ENCODE data around the gene BGN.

BGN gene

DNA sequence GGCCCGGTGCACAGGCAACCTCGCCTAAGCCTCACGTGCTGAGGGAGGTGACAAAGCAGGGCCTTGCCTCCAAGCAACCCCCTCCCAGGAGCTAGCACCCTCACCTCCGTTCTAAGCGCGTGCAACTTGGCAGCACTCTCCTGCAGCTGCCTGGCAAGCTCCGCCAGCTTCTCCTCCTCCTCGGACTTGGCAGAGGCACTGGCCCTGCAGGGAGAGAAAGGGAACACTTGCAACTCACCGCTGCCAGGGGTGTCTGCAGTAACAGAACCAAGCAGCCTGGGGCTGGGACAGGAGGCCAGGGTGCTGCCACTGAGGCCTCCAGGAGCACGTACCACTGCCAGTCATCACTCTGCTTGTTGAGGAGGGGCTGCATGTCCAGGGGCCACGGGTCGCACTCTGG, 38.6 kb upstream of the BGN start:
- TF ChIP-seq, protein P1, sequence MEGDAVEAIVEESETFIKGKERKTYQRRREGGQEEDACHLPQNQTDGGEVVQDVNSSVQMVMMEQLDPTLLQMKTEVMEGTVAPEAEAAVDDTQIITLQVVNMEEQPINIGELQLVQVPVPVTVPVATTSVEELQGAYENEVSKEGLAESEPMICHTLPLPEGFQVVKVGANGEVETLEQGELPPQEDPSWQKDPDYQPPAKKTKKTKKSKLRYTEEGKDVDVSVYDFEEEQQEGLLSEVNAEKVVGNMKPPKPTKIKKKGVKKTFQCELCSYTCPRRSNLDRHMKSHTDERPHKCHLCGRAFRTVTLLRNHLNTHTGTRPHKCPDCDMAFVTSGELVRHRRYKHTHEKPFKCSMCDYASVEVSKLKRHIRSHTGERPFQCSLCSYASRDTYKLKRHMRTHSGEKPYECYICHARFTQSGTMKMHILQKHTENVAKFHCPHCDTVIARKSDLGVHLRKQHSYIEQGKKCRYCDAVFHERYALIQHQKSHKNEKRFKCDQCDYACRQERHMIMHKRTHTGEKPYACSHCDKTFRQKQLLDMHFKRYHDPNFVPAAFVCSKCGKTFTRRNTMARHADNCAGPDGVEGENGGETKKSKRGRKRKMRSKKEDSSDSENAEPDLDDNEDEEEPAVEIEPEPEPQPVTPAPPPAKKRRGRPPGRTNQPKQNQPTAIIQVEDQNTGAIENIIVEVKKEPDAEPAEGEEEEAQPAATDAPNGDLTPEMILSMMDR (IDR thresholded peaks at IDR 0.05; ENCODE audit: low read depth, low read length, missing control alignments), result no peak
- H3K4me3 ChIP-seq (ENCODE audit: low read depth, low read length), result no peak overlapping the region
- in situ Hi-C loops (cut with HindIII; ENCODE audit: low sequenced_read_pairs), result no loop called here
- DNase-seq (ENCODE audit: low read depth), result no peak

DNA sequence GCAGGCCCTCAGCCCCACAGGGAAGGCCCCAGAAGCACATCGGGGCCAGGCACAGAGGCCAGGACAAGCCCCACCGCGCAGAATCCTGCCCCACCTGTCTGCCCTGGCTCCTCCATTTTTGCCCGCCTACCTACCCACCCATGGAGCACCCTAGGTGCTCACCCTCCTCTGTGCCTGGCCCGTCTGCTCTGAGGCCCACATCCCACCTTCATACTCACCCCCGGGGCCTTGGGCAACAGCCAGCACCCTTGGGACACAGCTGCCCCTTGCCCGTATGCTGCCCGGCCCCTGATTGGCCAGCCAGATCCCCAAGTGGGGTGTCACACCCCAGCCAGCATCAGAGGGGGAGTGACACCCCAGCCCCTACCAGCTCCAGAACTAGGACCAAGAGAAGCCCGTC, 38.1 kb upstream of the BGN start:
- no peak for DNase-seq (ENCODE audit: low read depth)
- H3K4me3 ChIP-seq (ENCODE audit: low read depth, low read length), result no peak overlapping the region
- in situ Hi-C loops (cut with HindIII; ENCODE audit: low sequenced_read_pairs), result no loop called here
- TF ChIP-seq, protein P1 (IDR thresholded peaks at IDR 0.05; ENCODE audit: low read depth, low read length, missing control alignments), result no peak

DNA sequence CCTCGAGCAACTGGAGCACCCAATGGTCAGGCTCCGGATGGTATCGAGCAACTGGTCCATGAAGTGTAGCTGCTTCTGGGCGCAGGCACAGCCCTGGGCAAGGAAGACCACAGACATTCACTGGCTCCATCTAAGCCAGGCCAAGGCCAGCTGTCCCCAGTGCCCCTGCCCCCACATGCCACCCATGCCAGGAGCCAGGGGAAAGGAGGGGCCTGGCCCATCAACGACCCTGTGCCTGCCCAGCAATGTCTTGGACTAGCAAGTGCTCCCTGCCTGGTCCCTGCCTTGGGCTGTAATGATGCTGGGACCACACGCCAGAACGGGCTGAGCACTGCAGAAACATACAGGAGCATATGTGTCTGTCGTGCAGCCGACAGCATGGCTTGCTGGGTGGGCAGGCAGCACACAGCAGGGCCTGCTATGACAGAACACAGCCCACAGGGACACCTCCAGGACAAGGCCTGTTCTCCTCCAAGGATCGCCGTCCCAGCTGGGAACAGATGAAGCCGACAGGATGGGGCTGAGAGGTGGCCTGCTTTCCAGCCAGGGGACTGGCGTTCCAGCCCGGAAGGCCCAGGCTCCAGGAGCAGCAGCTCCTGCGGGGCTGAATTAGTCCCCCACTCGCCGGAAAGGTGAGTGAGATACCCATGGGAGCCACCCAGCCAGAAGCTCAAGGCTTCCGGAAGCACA, 37.5 kb upstream of the BGN start:
- no peak for DNase-seq (ENCODE audit: low read depth)
- H3K4me3 ChIP-seq (ENCODE audit: low read depth, low read length), result no peak overlapping the region
- in situ Hi-C loops (cut with HindIII; ENCODE audit: low sequenced_read_pairs), result no loop called here
- TF ChIP-seq, protein P1 (IDR thresholded peaks at IDR 0.05; ENCODE audit: low read depth, low read length, missing control alignments), result no peak

DNA sequence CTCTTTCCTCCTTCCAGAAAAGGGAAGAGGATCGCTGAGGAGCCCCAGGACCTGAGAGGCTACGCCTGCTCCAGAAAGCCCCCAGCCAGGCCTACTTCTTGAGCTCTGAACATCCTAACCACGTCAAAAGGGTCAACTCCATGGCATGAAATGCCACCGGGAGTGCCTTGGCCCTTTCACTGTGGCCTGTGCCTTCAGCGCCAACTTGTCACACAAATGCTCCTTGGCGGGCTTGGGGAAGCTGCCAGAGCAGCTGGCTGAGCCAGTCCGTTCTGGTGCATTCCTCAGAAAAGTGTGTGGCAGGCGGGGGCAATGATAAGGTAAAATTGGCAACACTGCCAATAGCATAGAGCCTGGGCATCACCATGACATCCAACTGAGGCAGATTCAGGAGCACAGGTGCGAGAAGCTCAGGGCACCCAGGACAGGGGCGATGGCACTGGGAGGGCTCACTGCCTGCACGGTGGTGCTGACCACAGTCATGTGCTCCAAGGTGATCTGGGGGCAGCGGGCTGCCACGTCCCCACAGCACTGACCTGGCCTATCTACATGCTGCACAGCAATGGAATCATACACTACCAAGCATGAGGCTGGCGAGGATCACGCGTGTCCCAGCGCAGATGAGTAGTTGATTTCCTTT, 36.8 kb upstream of the BGN start:
- DNase-seq (ENCODE audit: low read depth), result no peak
- in situ Hi-C loops (cut with HindIII; ENCODE audit: low sequenced_read_pairs), result no loop called here
- H3K4me3 ChIP-seq (ENCODE audit: low read depth, low read length), result no peak overlapping the region
- TF ChIP-seq, protein P1 (IDR thresholded peaks at IDR 0.05; ENCODE audit: low read depth, low read length, missing control alignments), result no peak

DNA sequence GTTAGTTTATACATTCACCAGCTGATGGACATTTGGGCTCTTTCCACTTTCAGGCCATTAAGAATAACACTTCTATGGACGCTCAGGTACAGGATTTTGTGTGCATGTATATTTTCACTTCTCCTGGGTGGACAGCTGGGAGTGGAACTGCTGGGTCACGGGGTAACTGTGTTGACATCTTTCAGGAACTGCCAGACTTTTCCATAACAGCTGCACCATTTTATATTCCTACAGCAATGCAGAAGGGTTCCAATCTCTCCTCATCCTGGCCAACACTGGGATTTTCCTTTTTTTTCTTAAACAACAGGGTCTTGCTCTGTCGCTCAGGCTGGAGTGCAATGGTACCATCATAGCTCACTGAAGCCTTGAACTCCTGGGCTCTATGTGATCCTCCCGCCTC, 36.3 kb upstream of the BGN start:
- in situ Hi-C loops (cut with HindIII; ENCODE audit: low sequenced_read_pairs), result no loop called here
- no peak overlapping the region for H3K4me3 ChIP-seq (ENCODE audit: low read depth, low read length)
- TF ChIP-seq, protein P1 (IDR thresholded peaks at IDR 0.05; ENCODE audit: low read depth, low read length, missing control alignments), result no peak
- DNase-seq (ENCODE audit: low read depth), result no peak

DNA sequence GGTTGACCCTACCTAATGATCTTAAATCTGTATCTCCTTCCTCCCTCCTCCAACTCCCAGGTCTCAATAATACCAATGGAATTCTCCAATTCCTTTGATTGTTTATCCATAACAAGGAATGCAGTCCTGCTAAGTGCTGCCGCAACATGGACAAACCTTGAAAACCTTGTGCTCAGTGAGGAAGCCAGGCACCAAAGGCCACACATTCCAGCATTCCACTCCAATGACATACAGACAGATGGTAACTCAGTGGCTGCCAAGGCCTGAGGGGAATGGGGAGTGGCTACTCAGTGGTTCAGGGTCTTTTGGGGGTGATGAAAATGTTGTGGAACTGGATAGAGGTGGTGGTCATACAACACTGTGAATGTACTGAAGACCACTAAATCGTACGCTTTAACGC, 34.8 kb upstream of the BGN start:
- no peak overlapping the region for H3K4me3 ChIP-seq (ENCODE audit: low read depth, low read length)
- in situ Hi-C loops (cut with HindIII; ENCODE audit: low sequenced_read_pairs), result no loop called here
- DNase-seq (ENCODE audit: low read depth), result peak; percentile 64
- TF ChIP-seq, protein P1 (IDR thresholded peaks at IDR 0.05; ENCODE audit: low read depth, low read length, missing control alignments), result peak; percentile 16

All from astrocyte of the cerebellum (primary cell).